Measurements from ENCODE around the gene PGM1.

DNA sequence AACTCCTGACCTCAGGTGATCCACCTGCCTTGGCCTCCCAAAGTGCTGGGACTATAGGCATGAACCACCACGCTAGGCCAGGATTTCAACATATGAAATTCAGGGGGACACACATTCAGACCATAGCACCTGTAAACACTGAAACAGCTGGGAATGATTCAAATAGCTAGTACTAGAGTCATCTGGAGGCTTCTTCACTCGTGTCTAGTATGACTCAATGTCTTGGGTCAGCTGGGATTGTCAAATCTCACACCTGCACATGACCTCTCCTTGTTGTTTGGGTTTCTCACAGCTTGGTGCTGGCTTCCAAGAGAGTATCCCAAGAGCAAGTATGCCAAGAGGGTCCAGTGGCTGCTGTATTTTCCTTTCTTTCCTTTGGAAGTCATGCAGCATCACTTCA, 75.1 kb downstream of the PGM1 start:
- TF ChIP-seq, protein P1, sequence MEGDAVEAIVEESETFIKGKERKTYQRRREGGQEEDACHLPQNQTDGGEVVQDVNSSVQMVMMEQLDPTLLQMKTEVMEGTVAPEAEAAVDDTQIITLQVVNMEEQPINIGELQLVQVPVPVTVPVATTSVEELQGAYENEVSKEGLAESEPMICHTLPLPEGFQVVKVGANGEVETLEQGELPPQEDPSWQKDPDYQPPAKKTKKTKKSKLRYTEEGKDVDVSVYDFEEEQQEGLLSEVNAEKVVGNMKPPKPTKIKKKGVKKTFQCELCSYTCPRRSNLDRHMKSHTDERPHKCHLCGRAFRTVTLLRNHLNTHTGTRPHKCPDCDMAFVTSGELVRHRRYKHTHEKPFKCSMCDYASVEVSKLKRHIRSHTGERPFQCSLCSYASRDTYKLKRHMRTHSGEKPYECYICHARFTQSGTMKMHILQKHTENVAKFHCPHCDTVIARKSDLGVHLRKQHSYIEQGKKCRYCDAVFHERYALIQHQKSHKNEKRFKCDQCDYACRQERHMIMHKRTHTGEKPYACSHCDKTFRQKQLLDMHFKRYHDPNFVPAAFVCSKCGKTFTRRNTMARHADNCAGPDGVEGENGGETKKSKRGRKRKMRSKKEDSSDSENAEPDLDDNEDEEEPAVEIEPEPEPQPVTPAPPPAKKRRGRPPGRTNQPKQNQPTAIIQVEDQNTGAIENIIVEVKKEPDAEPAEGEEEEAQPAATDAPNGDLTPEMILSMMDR (IDR thresholded peaks at IDR 0.05; ENCODE audit: low read depth, low read length, poor library complexity, severe bottlenecking): no peak
- no peak for TF ChIP-seq EZH2phosphoT487 (IDR thresholded peaks at IDR 0.05; ENCODE audit: borderline replicate concordance, low read length)
